Kidney (tissue), 14 donors: Measurements from ENCODE around the gene VWF. TPM values are rescaled to one million over a fixed set of nuclear protein-coding genes. Genes with fewer than 3 reads are reported as not detected.

ENCODE experiments used
- DNase-seq, 5 donors: peaks; one replicate each; pipeline ENCODE4 v3.0.0-alpha.2; 2013 to 2020
- FAIRE-seq: peaks from 2 replicates; lab custom pipeline; 2012; peaks lifted over from hg19 to GRCh38; lab: Jason Lieb, UNC
- H3K27ac ChIP-seq, 2 donors: one replicate each; pipeline ENCODE4 v1.7.0; 2013; ENCODE audit warnings: low read depth in 2 of 2, low read length in 2 of 2, inconsistent platforms in 1 of 2
- H3K27me3 ChIP-seq: one replicate; pipeline ENCODE4 v1.7.1; 2013; ENCODE audit warnings: low read length, inconsistent platforms; ENCODE audit not compliant: control insufficient read depth, insufficient read depth
- H3K36me3 ChIP-seq, 3 donors: one replicate each; pipeline versions ENCODE4 v1.7.0 to v1.7.1; 2013; ENCODE audit warnings: low read length in 3 of 3, control low read depth in 1 of 3, inconsistent platforms in 1 of 3; ENCODE audit not compliant: insufficient read depth in 3 of 3, control insufficient read depth in 2 of 3
- H3K4me1 ChIP-seq, 3 donors: one replicate each; pipeline versions ENCODE4 v1.7.0 to v1.7.1; 2013; ENCODE audit warnings: low read length in 3 of 3, inconsistent platforms in 1 of 3, low read depth in 1 of 3; ENCODE audit not compliant: control insufficient read depth in 2 of 3, insufficient read depth in 2 of 3
- H3K4me3 ChIP-seq, 3 donors: one replicate each; pipeline versions ENCODE4 v1.7.0 to v1.8.1; 2013; ENCODE audit warnings: low read length in 3 of 3, control low read depth in 1 of 3, inconsistent platforms in 1 of 3
- H3K9ac ChIP-seq, 3 donors: one replicate each; pipeline versions ENCODE4 v1.7.0 to v1.7.1; 2013; ENCODE audit warnings: low read length in 3 of 3, control low read depth in 1 of 3, inconsistent platforms in 1 of 3
- H3K9me3 ChIP-seq, 3 donors: one replicate each; pipeline versions ENCODE4 v1.7.0 to v1.7.1; 2013; ENCODE audit warnings: low read length in 3 of 3, control low read depth in 1 of 3, inconsistent platforms in 1 of 3; ENCODE audit not compliant: control insufficient read depth in 2 of 3, insufficient read depth in 1 of 3
- CTCF ChIP-seq: IDR thresholded peaks from 3 replicates; pipeline ENCODE4 v1.5.1; 2012; ENCODE audit warnings: mild to moderate bottlenecking, moderate library complexity, borderline replicate concordance; ENCODE audit not compliant: insufficient read depth; ENCODE audit errors: extremely low read depth
- intact Hi-C: fragments of 100-400 bp; cut with DNase I; formaldehyde crosslinking; loops from one replicate; pipeline ENCODE4 v1.11.1; 2022
- polyA plus RNA-seq: library from polyadenylated mRNA; stranded (reverse); fragments of 350-450 nt; fragmentation: Illumina TruSeq; extraction: RNeasy Lipid Tissue Mini Kit (QIAGEN cat#74804); gene quantifications from one replicate; pipeline ENCODE4 v1.2.3, GENCODE V29; 2014; ENCODE audit warnings: low read depth, low replicate concordance; ENCODE audit not compliant: insufficient read depth
- total RNA-seq: library from RNA; stranded (reverse); fragmentation: NEBNext Ultra II Directional; extraction: Animal tissue kit (Norgen Biotek cat#: 25700); gene quantifications from one replicate; pipeline ENCODE4 v1.2.1, GENCODE V29; 2021
- donor health status: control.
- donor health status: control.
- donor health status: control.
- donor health status: control.
- donor health status: control.
- donor health status: DM: yes; HTN: yes; CAD: no.
- donor health status: Normal renal cell carcinoma (clear cell type).

Gene VWF
- total and polyA plus RNA-seq, 2 donors from 2014 or later = 9.6 to 183 TPM

DNA sequence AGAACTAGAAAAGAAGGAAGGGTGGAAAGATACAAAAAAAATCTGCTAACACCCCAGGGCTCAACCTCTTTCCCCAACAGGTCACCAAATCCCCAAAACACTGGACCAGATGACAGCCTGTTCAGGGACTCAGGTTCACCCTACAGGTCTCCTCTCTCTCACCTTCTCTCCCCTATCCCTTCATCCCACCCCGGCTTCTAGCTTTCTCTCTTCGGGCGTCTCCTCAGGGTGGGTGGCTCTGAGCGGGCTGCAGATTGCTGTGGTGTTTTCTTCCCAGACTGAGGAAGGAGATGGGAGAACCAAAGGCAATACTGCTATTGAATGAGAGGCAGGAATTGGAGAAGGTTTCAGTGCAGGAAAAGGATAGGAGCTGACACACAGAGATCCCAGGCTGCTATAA, 218.7 kb downstream of the VWF start:
- no peaks in the 10 kb centered on the region for H3K36me3 ChIP-seq
- H3K9ac ChIP-seq = no peak overlapping the region
- DNase-seq (no peak), FAIRE-seq (no peak)
- no peak overlapping the region for H3K27ac ChIP-seq
- H3K27me3 ChIP-seq = no peaks in the 10 kb centered on the region
- H3K4me1 ChIP-seq = no peaks in the 10 kb centered on the region
- intact Hi-C loops = no loop called here
- no peaks in the 10 kb centered on the region for H3K9me3 ChIP-seq
- TF ChIP-seq CTCF = no peak
- H3K4me3 ChIP-seq = no peak overlapping the region

GRCh38 chr12:5904969-5905368, 219.5 kb downstream of the VWF start:
- no peak overlapping the region for H3K9ac ChIP-seq
- no peak overlapping the region for H3K27ac ChIP-seq
- intact Hi-C loops = no loop called here
- DNase-seq (no peak), FAIRE-seq (no peak)
- H3K9me3 ChIP-seq = no peaks in the 10 kb centered on the region
- H3K4me1 ChIP-seq = no peaks in the 10 kb centered on the region
- TF ChIP-seq CTCF = no peak
- H3K4me3 ChIP-seq = no peak overlapping the region
- H3K27me3 ChIP-seq = no peaks in the 10 kb centered on the region
- no peaks in the 10 kb centered on the region for H3K36me3 ChIP-seq

- Histone ChIP-seq H3K9me3 (no peaks in the 10 kb centered on the region), H3K27me3 (no peaks in the 10 kb centered on the region), H3K4me3 (no peak overlapping the region), H3K36me3 (no peaks in the 10 kb centered on the region), H3K4me1 (no peaks in the 10 kb centered on the region), H3K9ac (no peak overlapping the region), H3K27ac (no peak overlapping the region)
- DNase-seq = no peak
- no peak for FAIRE-seq
- intact Hi-C loops = no loop called here
- TF ChIP-seq CTCF = no peak
Measured at GRCh38 chr12:5904441-5904840, 220.0 kb downstream of the VWF start.

- TF ChIP-seq CTCF = no peak
- intact Hi-C loops = no loop called here
- no peak for FAIRE-seq
Measured at GRCh38 chr12:5902736-5903135, 221.7 kb downstream of the VWF start.

More at GRCh38 chr12:5902736-5903135, 221.7 kb downstream of the VWF start:
- no peak overlapping the region for H3K9ac ChIP-seq
- H3K36me3 ChIP-seq = no peaks in the 10 kb centered on the region
- H3K4me3 ChIP-seq = no peak overlapping the region
- H3K4me1 ChIP-seq = no peaks in the 10 kb centered on the region
- H3K27ac ChIP-seq = no peak overlapping the region
- DNase-seq = no peak
- H3K27me3 ChIP-seq = no peaks in the 10 kb centered on the region
- peaks cover 0 to 4% (median 0%) of the 10 kb centered on the region in 3 donors for H3K9me3 ChIP-seq
